Vagina (tissue), 2 donors: Measurements from ENCODE around the gene EIPR1.

Source experiments
- POLR2A ChIP-seq, 2 donors: fragments of 450-650 bp; IDR thresholded peaks; one replicate each; pipeline ENCODE4 v1.6.1; 2017; ENCODE audit warnings: antibody characterized with exemption in 2 of 2, mild to moderate bottlenecking in 2 of 2, moderate library complexity in 2 of 2
- POLR2AphosphoS5 ChIP-seq, 2 donors: sonication (generic); formaldehyde crosslinking; IDR thresholded peaks; one replicate each; pipeline ENCODE4 v1.9.0; 2017; ENCODE audit warnings: antibody characterized with exemption in 2 of 2, mild to moderate bottlenecking in 2 of 2, low read depth in 1 of 2; ENCODE audit not compliant: insufficient read depth in 1 of 2
- TF ChIP-seq, protein P1 (sequence below), 3 experiments: fragments of 450-650 bp in 2 of 3; fragments of 200-600 bp in 1 of 3; sonication (generic) in 1 of 3; IDR thresholded peaks; one replicate each; pipeline ENCODE4 v1.5.1; 2017 to 2019; ENCODE audit warnings: antibody characterized with exemption in 3 of 3, mild to moderate bottlenecking in 2 of 3, moderate library complexity in 2 of 3

DNA sequence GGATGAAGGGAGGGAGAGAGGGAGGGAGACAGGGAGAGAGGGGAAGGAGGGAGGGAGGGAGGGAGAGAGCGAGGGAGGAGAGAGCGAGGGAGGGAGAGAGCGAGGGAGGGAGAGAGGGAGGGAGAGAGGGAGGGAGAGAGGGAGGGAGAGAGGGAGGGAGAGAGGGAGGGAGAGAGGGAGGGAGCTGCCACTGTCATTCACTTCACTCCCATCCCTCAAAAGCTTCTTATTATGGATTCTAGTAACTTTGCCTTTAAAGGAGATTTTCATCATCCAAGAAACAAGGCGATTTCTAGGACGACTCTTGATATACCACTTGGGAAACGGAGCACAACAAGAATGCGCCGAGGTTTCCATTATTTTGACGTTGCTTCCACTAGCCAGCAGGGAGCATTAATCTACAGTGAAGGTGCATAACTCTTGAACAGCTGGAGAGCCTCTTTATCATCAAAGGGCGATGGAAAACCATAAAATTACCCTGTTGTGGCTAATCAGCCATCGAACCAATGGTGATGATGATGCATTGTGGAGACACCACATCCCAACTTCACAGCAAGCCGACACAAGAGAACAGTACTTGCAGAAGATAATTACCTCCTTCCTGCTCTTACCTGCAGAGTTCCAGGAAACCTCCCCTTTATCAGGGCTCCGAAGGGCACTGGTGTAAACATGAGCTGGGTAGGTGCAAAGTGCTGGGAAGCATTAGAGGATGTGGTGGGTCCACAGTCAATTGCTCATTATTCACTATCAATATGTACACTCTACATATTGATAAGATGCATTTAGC lies 130.5 kb downstream of the EIPR1 start:
- TF ChIP-seq, protein P1, sequence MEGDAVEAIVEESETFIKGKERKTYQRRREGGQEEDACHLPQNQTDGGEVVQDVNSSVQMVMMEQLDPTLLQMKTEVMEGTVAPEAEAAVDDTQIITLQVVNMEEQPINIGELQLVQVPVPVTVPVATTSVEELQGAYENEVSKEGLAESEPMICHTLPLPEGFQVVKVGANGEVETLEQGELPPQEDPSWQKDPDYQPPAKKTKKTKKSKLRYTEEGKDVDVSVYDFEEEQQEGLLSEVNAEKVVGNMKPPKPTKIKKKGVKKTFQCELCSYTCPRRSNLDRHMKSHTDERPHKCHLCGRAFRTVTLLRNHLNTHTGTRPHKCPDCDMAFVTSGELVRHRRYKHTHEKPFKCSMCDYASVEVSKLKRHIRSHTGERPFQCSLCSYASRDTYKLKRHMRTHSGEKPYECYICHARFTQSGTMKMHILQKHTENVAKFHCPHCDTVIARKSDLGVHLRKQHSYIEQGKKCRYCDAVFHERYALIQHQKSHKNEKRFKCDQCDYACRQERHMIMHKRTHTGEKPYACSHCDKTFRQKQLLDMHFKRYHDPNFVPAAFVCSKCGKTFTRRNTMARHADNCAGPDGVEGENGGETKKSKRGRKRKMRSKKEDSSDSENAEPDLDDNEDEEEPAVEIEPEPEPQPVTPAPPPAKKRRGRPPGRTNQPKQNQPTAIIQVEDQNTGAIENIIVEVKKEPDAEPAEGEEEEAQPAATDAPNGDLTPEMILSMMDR (IDR thresholded peaks at IDR 0.05): no peak
- TF ChIP-seq POLR2A (IDR thresholded peaks at IDR 0.05): no peak
- TF ChIP-seq POLR2AphosphoS5 (IDR thresholded peaks at IDR 0.05; ENCODE audit: insufficient read depth in 1 of 2, low read depth in 1 of 2): no peak
